NCI-H748 (cell line): ENCODE results near the gene FGD2.
"Not testable (repeated sequence)": the region's sequence is repeated elsewhere in the genome, so short reads cannot be mapped to it uniquely, and the experiment has no call there.

ENCODE experiments used
- DNase-seq: peaks from one replicate; lab custom pipeline; 2025; ENCODE audit not compliant: unreplicated experiment; lab: John Stamatoyannopoulos, UW

FGD2 gene

DNA sequence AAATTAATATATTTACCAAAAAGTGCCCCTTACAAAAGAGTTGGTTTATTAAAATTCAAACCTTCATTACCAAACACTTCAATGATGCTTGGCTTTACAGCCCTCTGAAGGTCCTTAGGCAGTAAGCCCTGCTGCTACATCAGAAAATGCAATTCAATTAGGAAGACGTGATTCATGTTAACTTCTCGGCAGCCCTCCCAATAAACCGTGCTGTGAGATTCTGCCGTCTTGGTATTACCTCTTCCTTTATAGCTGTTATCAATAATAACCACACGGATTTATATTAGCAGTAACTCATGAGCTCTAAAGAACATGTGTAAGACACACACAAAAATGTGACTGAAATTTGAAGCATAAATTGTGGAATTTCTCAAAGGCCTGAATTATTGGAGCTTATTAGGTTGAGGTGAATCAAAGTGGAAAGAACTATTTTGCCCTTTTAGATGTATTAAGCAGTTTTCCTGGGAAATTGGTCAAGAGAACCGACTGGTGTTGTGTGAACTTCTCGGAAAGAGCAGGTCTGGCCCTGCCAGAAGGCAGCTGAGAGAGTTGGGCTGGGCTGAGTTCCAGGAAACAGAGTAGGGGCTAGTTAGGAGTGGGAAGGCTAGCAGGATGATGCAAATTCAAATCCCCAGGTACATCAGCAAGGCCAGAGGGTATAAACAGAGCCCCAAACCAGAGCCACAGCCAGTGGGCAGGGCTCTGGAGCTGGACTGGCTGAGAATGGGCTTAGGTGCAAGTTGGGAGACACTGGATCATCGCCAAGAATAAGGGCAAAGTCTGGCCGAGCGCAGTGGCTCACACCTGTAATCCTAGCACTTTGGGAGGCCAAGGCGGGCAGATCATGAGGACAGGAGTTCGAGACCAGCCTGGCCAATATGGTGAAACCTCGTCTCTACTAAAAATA, 33.1 kb downstream of the FGD2 start:
- no peak for DNase-seq

GRCh38 chr6:37039958-37040357, 34.5 kb downstream of the FGD2 start:
- no peak for DNase-seq

GRCh38 chr6:37041521-37041920, 36.1 kb downstream of the FGD2 start:
- DNase-seq: no peak

DNA sequence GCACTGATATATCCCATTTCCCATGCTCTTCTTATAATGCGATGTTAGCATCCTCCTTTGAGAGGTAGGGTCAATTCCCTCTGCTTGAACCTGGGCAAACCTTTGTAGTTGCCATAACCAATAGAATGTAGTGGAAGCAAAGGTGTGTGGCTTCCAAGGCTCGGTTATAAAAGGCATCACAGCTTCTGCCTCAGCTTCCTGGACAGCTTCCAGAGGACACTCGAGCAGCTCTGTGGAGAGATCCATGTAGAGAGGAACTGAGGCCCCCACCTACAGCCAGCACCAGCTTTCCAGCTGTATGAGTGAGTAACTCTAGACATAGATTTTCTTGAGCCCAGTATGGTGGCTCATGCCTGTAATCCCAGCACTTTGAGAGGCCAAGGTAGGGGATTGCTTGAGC, 36.7 kb downstream of the FGD2 start:
- DNase-seq: no peak

GRCh38 chr6:37043091-37043490, 37.6 kb downstream of the FGD2 start:
- not testable (repeated sequence) for DNase-seq

DNA sequence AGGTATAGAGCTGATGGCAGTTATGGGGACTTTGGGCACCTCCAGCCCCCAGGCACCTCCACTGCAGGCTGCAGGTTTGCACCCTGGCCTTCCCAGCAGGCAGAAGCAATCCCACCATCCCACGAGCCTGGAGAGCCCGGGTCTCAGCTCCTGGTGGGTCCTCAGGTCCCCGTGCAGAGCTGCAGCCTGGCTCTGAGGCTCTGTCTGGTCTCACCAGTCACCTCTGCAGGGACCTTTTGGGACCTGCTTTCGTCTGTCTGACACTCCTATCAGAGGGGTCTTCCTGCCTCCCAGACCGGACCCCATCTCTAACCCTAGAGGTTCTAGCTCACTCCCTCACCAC, 41.9 kb downstream of the FGD2 start:
- DNase-seq: no peak

DNA sequence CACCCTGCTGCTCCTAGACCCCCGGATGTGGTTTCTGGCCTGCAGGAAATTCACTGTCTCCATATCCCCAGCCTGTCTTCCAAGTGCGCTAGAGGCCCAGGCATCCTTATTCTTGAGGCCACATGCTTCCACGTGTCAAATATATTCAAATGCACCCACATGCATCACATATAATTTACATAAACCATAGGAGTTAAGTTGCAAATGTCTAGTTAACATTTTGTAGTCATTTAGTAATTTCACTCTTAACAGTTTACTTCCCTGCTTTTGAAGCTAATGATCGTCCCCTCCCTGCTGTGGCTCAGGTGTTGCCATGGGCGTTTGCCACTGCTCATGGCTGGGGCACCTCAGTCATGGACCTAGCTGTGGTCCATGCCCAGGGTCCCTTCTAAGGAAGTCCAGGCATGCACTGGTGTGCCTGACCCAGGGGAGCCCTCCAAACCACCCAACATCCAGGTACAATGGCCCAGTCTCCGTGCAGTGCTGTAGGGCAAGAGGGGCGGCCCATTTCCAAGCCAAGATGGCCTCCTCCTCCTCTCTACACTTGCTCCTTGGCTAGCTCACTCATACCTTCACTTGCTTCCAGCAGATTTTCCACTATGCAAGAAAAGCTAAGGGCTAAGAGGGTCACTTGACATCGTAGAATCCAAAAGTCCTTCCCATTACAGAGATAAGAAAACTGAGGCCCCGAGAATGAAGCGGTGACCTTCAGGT, 42.4 kb downstream of the FGD2 start:
- no peak for DNase-seq

DNA sequence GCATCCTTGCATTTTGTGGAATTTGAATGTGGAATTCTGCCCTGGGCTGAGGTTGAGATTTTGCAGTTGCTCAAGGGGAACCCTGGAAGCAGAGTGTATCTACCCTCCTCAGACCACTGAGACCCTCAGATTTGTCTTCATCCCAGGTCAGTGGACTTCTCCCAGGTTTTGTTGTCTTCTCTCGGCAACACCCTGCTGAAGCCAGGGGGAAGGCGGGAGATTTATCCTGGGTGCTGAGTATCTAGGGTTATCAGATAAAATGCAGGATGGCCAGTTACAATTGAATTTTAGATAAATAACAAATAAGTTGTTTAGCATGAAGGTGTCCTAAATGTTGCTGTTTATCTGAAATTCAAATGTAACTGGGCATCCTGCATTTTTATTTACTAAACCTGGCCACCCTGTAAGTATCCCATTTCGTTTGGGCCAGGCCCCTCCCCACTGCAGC, 43.0 kb downstream of the FGD2 start:
- no peak for DNase-seq

- no peak for DNase-seq
These were observed 43.6 kb downstream of the FGD2 start for GRCh38 chr6:37048851-37049757.

GRCh38 chr6:37049758-37050044, 44.2 kb downstream of the FGD2 start:
- no peak for DNase-seq

GRCh38 chr6:37050045-37050853, 44.8 kb downstream of the FGD2 start:
- no peak for DNase-seq

DNA sequence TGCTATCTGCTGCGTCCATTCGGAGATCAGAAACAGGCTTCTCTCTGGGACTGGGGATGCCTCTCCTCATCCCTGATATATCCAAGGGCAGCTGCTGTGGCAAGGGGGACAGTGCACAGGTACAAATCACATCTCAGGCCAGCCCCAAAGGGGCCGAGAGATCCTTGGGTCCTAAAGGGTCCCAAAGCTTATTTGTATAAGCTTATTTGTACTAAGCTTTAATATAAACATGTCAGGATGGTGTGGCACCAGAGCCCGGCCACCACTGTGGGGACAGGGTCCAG, 45.3 kb downstream of the FGD2 start:
- no peak for DNase-seq

DNA sequence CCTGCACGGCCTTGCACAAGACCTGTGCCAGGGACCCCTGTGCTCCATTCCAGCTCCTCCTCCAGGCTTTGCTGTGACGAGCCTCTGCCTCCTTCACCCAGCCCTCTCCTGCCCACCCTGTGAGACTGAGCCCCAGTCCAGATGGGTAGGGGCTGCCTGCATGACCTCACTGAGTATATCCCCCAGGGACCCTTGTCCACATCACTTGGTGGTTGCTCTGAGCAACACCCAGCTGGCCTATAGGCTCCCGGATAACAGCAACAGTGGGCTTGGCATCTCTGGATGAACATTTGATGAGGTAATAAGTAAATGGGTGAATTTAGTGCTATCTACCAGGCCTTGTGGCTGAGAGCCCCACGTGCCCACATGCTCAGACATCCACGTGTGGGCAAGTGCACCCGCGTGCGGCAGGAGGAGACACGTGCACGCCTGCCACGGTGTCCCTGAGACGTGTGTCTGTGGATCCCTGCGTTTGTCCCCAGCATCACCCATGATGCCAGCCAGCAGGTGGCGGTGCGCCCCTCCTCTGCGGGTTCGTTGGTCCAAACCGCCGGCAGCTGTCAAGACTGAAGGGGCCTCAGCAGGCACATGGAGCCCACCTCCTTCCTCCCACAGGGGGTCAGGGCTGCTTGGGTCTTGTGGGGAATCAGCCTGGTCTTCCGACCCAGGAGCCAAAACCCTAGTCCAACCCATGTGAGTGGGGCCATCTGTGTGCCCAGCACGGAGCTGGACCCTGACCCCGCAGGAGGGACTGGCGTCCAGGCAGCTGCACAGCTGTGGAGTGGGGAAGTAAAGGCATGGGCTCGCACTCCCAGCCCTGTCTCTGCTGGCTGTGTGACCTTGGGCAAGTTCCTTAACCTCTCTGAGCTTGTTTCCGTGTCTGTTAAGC, 45.9 kb downstream of the FGD2 start:
- peak; percentile 90 for DNase-seq

DNA sequence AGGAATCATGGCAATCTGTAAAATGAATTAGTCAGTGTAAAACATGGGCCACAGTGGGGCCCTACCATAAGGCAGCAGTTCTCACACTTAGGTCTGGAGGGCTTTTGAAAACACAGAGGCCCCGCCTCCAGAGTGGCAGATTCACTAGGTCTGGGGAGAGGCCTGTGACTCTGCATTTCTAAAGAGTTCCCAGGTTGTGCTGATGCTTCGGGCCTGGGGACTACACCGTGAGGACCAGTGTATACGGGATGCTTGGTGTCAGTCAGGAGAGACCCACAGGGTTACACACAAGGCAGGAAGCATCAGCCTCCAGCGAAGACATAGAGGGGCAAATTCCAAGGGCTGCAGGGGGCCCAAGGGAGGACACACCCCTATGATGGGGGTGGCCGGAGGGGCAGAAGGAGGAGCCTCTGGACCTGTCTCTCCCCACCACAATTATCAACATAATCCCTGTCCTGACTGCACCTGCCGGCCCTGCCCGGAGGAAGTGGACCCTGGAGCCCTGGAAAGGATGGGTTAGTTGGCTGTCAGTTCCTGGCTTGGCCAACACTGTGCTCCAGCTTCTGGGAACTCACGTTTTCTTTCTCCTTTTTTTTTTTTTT, 46.7 kb downstream of the FGD2 start:
- DNase-seq: peak; percentile 61

DNA sequence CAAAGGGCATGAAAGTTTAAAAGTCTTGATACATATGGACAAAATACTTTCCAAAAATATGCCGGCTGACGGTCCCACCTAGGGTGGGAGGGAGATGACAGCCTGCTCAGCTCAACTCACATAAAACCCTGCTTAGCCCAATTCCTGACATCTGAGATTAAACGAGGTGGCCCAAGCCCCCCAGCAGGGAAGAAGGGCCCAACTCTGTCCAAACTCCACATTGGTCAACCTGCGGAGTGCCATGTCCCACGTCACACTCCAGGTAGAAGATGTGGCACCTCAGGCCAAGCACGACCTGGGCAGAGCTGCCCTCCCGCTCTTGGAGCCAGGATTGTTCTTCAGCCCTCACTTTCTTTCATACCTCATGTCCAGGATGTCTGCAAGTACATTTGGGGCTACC, 48.2 kb downstream of the FGD2 start:
- DNase-seq: no peak

DNA sequence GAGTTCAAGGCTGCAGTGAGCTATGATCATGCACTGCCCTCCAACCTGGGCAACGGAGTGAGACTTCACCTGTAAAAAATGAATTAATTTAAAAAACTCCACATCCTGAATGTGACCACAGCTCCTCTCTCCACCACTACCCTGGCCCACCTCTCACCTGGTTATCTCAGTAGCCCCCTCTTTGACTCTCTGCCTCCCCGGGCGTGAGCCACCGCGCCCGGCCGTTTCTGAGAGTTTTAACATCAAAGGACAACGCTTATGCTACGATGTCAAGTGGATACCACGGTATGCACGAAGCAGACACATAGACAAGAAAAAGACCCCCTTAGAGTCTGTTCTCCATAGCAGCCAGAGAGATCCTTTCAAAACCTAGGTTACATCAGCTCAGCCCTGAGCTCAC, 48.7 kb downstream of the FGD2 start:
- no peak for DNase-seq

DNA sequence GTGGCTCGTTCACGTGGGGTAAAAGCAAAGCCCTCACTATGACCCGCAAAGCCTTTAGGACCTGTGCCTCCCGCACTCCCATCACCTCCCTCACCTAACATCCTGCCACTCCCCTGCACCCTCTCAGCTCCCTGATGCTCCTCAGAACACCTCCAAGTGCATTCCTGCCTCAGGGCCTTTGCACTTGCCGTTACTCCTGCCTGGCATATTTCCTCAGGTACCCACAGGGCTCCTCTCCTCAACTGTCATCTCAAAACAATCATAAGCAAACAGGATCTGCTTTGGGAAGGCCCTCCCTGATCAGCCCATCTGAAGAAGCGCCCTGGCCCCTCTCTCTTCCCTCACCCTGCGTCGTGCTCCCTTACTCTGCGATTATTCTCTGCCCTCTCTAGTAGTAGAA, 49.1 kb downstream of the FGD2 start:
- DNase-seq: no peak

DNA sequence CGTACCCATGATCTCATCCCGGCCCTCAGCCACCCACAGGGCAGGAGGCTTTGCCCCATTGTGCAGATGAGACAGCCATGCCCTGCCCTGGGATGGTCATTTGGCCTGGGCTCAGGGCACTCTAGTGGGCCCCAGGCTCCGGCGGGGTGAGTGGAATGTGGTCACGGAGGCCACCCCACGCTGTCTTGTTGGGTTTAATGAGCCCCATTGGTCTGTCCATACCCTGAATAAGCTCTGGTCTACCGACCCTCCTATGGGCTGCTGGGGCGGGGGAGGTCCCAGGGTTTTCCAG, 50.6 kb downstream of the FGD2 start:
- no peak for DNase-seq

DNA sequence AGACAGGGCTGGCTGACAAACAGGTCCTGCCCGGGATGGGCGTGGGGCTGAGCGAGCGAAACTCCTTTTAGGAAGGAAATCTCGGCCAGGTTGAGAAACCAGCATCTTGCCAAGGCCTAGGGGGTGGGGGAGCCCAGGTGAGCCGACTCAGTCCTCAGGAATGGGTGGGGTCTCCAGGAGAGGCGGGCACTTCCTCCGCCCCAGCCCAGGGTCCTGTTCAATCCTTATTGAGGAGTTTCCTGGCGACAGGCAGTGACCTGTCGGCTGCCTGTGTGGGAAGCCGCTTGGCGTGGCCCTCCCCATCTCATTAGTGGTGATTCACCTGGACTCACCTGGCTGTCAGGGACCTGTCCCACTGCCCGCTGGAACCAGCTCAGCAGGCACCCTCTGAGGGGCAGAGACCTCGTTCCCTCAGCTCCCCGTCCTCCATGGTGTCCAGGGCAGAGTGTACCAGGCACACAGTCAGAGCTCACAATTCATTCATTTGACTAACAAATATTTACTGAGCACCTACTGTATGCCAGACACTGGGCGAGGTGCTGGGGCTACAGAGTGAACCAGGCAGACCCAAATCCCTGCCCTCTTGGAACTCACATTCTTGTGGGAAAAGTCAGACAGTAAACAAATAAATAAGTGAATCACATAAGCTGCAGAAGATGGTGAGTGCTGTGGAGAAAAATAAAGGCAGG, 51.1 kb downstream of the FGD2 start:
- no peak for DNase-seq
